Liver (tissue), 9 donors: Measurements from ENCODE around the gene HNMT. TPM values are rescaled to one million over a fixed set of nuclear protein-coding genes. Genes with fewer than 3 reads are reported as not detected.

ENCODE experiments used
- DNase-seq: peaks from one replicate; pipeline ENCODE4 v3.0.0-alpha.2; 2017; ENCODE audit warnings: low spot score
- H3K27ac ChIP-seq, 2 donors: one replicate each; pipeline ENCODE4 v1.7.0; 2013; ENCODE audit warnings: inconsistent platforms in 2 of 2, low read length in 2 of 2, control low read depth in 1 of 2, low read depth in 1 of 2, mild to moderate bottlenecking in 1 of 2
- H3K27me3 ChIP-seq, 4 donors: one replicate each; pipeline versions ENCODE4 v1.6.1 to v1.7.0; 2013; ENCODE audit warnings: low read length in 3 of 4, inconsistent platforms in 1 of 4, mild to moderate bottlenecking in 1 of 4, moderate library complexity in 1 of 4; ENCODE audit not compliant: control insufficient read depth in 4 of 4, insufficient read depth in 4 of 4
- H3K36me3 ChIP-seq, 4 donors: one replicate each; pipeline versions ENCODE4 v1.6.1 to v1.7.0; 2013; ENCODE audit warnings: low read length in 3 of 4, mild to moderate bottlenecking in 3 of 4, low read depth in 1 of 4, moderate library complexity in 1 of 4; ENCODE audit not compliant: control insufficient read depth in 4 of 4, insufficient read depth in 3 of 4
- H3K4me1 ChIP-seq, 4 donors: one replicate each; pipeline versions ENCODE4 v1.6.1 to v1.7.0; 2013; ENCODE audit warnings: low read length in 3 of 4, mild to moderate bottlenecking in 3 of 4, moderate library complexity in 1 of 4; ENCODE audit not compliant: control insufficient read depth in 4 of 4, insufficient read depth in 4 of 4
- H3K4me3 ChIP-seq, 3 donors: one replicate each; pipeline versions ENCODE4 v1.6.1 to v1.7.0; 2013; ENCODE audit warnings: low read length in 3 of 3, control low read depth in 1 of 3, low read depth in 1 of 3, mild to moderate bottlenecking in 1 of 3
- H3K9ac ChIP-seq, 2 donors: one replicate each; pipeline ENCODE4 v1.7.0; 2013; ENCODE audit warnings: low read length in 2 of 2, mild to moderate bottlenecking in 2 of 2, moderate library complexity in 2 of 2, control low read depth in 1 of 2, low read depth in 1 of 2
- H3K9me3 ChIP-seq, 4 donors: one replicate each; pipeline versions ENCODE4 v1.6.1 to v1.7.0; 2013; ENCODE audit warnings: low read length in 3 of 4; ENCODE audit not compliant: control insufficient read depth in 4 of 4
- ATF3 ChIP-seq: IDR thresholded peaks from 2 replicates; pipeline ENCODE4 v1.6.1; 2016; ENCODE audit warnings: antibody characterized with exemption
- CTCF ChIP-seq: fragments of 150-350 bp; IDR thresholded peaks from 2 replicates; pipeline ENCODE4 v1.5.1; 2017; ENCODE audit warnings: improper control_type of control experiment, low read depth, low read length; ENCODE audit not compliant: missing input control
- EGR1 ChIP-seq, 2 donors: IDR thresholded peaks; 2 replicates each; pipeline ENCODE4 v1.6.1; 2016 to 2018; ENCODE audit warnings: antibody characterized with exemption in 2 of 2, low read depth in 2 of 2
- FOXA1 ChIP-seq: IDR thresholded peaks from 2 replicates; pipeline ENCODE4 v1.6.1; 2016; ENCODE audit warnings: antibody characterized with exemption
- FOXA2 ChIP-seq: IDR thresholded peaks from 2 replicates; pipeline ENCODE4 v1.6.1; 2016; ENCODE audit warnings: antibody characterized with exemption
- GABPA ChIP-seq, 2 donors: IDR thresholded peaks in 1 of 2; conservative IDR thresholded peaks in 1 of 2; 2 replicates each; pipeline ENCODE4 v1.6.1; 2016; ENCODE audit warnings: antibody characterized with exemption in 2 of 2, mild to moderate bottlenecking in 1 of 2, moderate library complexity in 1 of 2
- HNF4A ChIP-seq, 2 donors: conservative IDR thresholded peaks; 2 replicates each; pipeline ENCODE4 v1.6.1; 2016; ENCODE audit warnings: antibody characterized with exemption in 2 of 2, mild to moderate bottlenecking in 2 of 2
- HNF4G ChIP-seq: IDR thresholded peaks from 2 replicates; pipeline ENCODE4 v1.6.1; 2016; ENCODE audit warnings: antibody characterized with exemption
- JUND ChIP-seq, 2 donors: IDR thresholded peaks; 2 replicates each; pipeline ENCODE4 v1.6.1; 2016; ENCODE audit warnings: antibody characterized with exemption in 2 of 2
- MAX ChIP-seq: IDR thresholded peaks from 2 replicates; pipeline ENCODE4 v1.6.1; 2016; ENCODE audit warnings: antibody characterized with exemption
- NR2F2 ChIP-seq: IDR thresholded peaks from 2 replicates; pipeline ENCODE4 v1.6.1; 2016; ENCODE audit warnings: antibody characterized with exemption
- RAD21 ChIP-seq, 2 donors: IDR thresholded peaks; 2 replicates each; pipeline ENCODE4 v1.6.1; 2016; ENCODE audit warnings: antibody characterized with exemption in 2 of 2, mild to moderate bottlenecking in 2 of 2
- REST ChIP-seq: IDR thresholded peaks from 2 replicates; pipeline ENCODE4 v1.6.1; 2016; ENCODE audit warnings: antibody characterized with exemption, mild to moderate bottlenecking
- RXRA ChIP-seq, 2 donors: IDR thresholded peaks; 2 replicates each; pipeline ENCODE4 v1.6.1; 2017 to 2018; ENCODE audit warnings: antibody characterized with exemption in 2 of 2, mild to moderate bottlenecking in 1 of 2
- SP1 ChIP-seq: IDR thresholded peaks from 2 replicates; pipeline ENCODE4 v1.6.1; 2018; ENCODE audit warnings: antibody characterized with exemption, mild to moderate bottlenecking
- TAF1 ChIP-seq: conservative IDR thresholded peaks from 2 replicates; pipeline ENCODE4 v1.6.1; 2016; ENCODE audit warnings: antibody characterized with exemption, mild to moderate bottlenecking
- YY1 ChIP-seq: IDR thresholded peaks from 2 replicates; pipeline ENCODE4 v1.6.1; 2016; ENCODE audit warnings: antibody characterized with exemption, mild to moderate bottlenecking
- ZBTB33 ChIP-seq: IDR thresholded peaks from 2 replicates; pipeline ENCODE4 v1.6.1; 2016; ENCODE audit warnings: antibody characterized with exemption
- WGBS: extraction: QIAGEN DNeasy Blood & Tissue Kit; methylation state at CpG from one replicate; pipeline ENCODE4 v1.1.7; 2013; 5-methylcytosine and 5-hydroxymethylcytosine counted together
- polyA plus RNA-seq, 2 donors: library from polyadenylated mRNA; stranded (reverse) in 1 of 2; unstranded in 1 of 2; fragments of 200-250 nt in 1 of 2; fragments of >200 nt in 1 of 2; fragmentation: Nextera tagmentation in 1 of 2; extraction: Ambion mirVana in 1 of 2; gene quantifications; one replicate each; pipeline versions ENCODE4 v1.2.1 to v1.2.3, GENCODE V29; 2013 to 2015
- total RNA-seq, 2 donors: library from RNA; depleted of rRNA; stranded (reverse); fragments of >200 nt; gene quantifications; one replicate each; pipeline ENCODE4 v1.2.3, GENCODE V29; 2014
- donor health status: healthy.
- donor health status: healthy.
- donor health status: healthy.
- donor health status: healthy.
- donor health status: healthy.

The HNMT gene
- total and polyA plus RNA-seq, 4 donors = 44.4 to 103 (median 78.5) TPM

- Histone ChIP-seq H3K9ac (peak overlapping the region; percentile 93 to 99), H3K9me3 (no peaks in the 10 kb centered on the region), H3K4me1 (peaks cover 11 to 42% (median 23%) of the 10 kb centered on the region in 4 donors), H3K36me3 (peaks cover 0 to 12% (median 1%) of the 10 kb centered on the region in 4 donors), H3K27ac (peak overlapping the region; percentile 56 to 99), H3K27me3 (no peaks in the 10 kb centered on the region), H3K4me3 (peak overlapping the region; percentile 29 to 90 (median 45))
- DNase-seq = no peak
- WGBS = 69% methylated on average over 7 of the region's 7 CpGs
- TF ChIP-seq REST (no peak), NR2F2 (no peak), CTCF (no peak), GABPA (IDR thresholded peaks at IDR 0.05 in 1 of 2, conservative IDR thresholded peaks at IDR 0.05 in 1 of 2) (no peak), HNF4A (conservative IDR thresholded peaks at IDR 0.05) (no peak), EGR1 (IDR thresholded peaks at IDR 0.05; ENCODE audit: low read depth in 2 of 2) (no peak), TAF1 (no peak), MAX (no peak), FOXA1 (no peak), RAD21 (IDR thresholded peaks at IDR 0.05) (no peak), ATF3 (no peak), YY1 (no peak), FOXA2 (no peak), RXRA (IDR thresholded peaks at IDR 0.05) (no peak), ZBTB33 (no peak), JUND (IDR thresholded peaks at IDR 0.05) (no peak), SP1 (no peak), HNF4G (no peak)
These were observed 2.8 kb downstream of the HNMT start for GRCh38 chr2:137967042-137967441.
